H9 (cell line): ENCODE results near the gene DEDD2. TPM values are rescaled to one million over a fixed set of nuclear protein-coding genes. Genes with fewer than 3 reads are reported as not detected.

Source experiments
- DNase-seq: peaks from one replicate; pipeline ENCODE4 v3.0.0-alpha.2; 2017
- H2AFZ ChIP-seq: one replicate; pipeline ENCODE4 v1.6.1; 2013; ENCODE audit warnings: mild to moderate bottlenecking, low read length, control low read depth, moderate library complexity
- H2AK5ac ChIP-seq: 2 replicates; pipeline ENCODE4 v1.6.1; 2013; ENCODE audit warnings: low read length, control low read depth, mixed read lengths; ENCODE audit not compliant: insufficient read length
- H2BK120ac ChIP-seq: one replicate; pipeline ENCODE4 v1.6.1; 2013; ENCODE audit warnings: low read depth, mild to moderate bottlenecking, low read length, control low read depth, inconsistent platforms; ENCODE audit not compliant: poor library complexity, severe bottlenecking
- H2BK12ac ChIP-seq: 2 replicates; pipeline ENCODE4 v1.6.1; 2013; ENCODE audit warnings: low read length, control low read depth, mixed read lengths, low read depth; ENCODE audit not compliant: insufficient read length
- H2BK15ac ChIP-seq: 2 replicates; pipeline ENCODE4 v1.6.1; 2013; ENCODE audit warnings: low read depth, low read length, control low read depth
- H2BK20ac ChIP-seq: one replicate; pipeline ENCODE4 v1.6.1; 2013; ENCODE audit warnings: low read depth, mild to moderate bottlenecking, low read length, control low read depth, inconsistent platforms; ENCODE audit not compliant: poor library complexity, severe bottlenecking
- H2BK5ac ChIP-seq: 2 replicates; pipeline ENCODE4 v1.6.1; 2013; ENCODE audit warnings: low read length, control low read depth, mixed read lengths; ENCODE audit not compliant: insufficient read length
- H3K14ac ChIP-seq: 2 replicates; pipeline ENCODE4 v1.6.1; 2013; ENCODE audit warnings: low read length, control low read depth; ENCODE audit not compliant: insufficient read depth
- H3K18ac ChIP-seq: 2 replicates; pipeline ENCODE4 v1.6.1; 2013; ENCODE audit warnings: low read depth, mild to moderate bottlenecking, mixed read lengths, low read length, control low read depth; ENCODE audit not compliant: insufficient read length
- H3K23ac ChIP-seq: 2 replicates; pipeline ENCODE4 v1.6.1; 2013; ENCODE audit warnings: low read length, control low read depth, mixed read lengths, low read depth; ENCODE audit not compliant: insufficient read length
- H3K23me2 ChIP-seq: 2 replicates; pipeline ENCODE4 v1.6.1; 2013; ENCODE audit warnings: low read depth, mild to moderate bottlenecking, mixed read lengths, low read length, control low read depth; ENCODE audit not compliant: insufficient read length, poor library complexity, severe bottlenecking
- H3K27ac ChIP-seq: 2 replicates; pipeline ENCODE4 v1.5.1; 2013; ENCODE audit warnings: low read length, control low read depth, mixed read lengths, low read depth; ENCODE audit not compliant: insufficient read length
- H3K27me3 ChIP-seq: 2 replicates; pipeline ENCODE4 v1.6.1; 2013; ENCODE audit warnings: low read length, control low read depth, inconsistent platforms; ENCODE audit not compliant: insufficient read depth
- H3K4ac ChIP-seq: 2 replicates; pipeline ENCODE4 v1.6.1; 2013; ENCODE audit warnings: low read depth, mild to moderate bottlenecking, control low read depth, inconsistent platforms, low read length, moderate library complexity
- H3K4me1 ChIP-seq: 2 replicates; pipeline ENCODE4 v1.6.1; 2013; ENCODE audit warnings: low read length, control low read depth, inconsistent platforms; ENCODE audit not compliant: insufficient read depth
- H3K4me2 ChIP-seq: 2 replicates; pipeline ENCODE4 v1.6.1; 2013; ENCODE audit warnings: low read length, control low read depth, mixed read lengths; ENCODE audit not compliant: insufficient read length, insufficient read depth
- H3K56ac ChIP-seq: 2 replicates; pipeline ENCODE4 v1.6.1; 2013; ENCODE audit warnings: low read depth, mild to moderate bottlenecking, mixed read lengths, low read length, control low read depth; ENCODE audit not compliant: insufficient read length
- H3K79me1 ChIP-seq: 2 replicates; pipeline ENCODE4 v1.6.1; 2013; ENCODE audit warnings: low read depth, mild to moderate bottlenecking, moderate library complexity, low read length, control low read depth, inconsistent platforms; ENCODE audit not compliant: insufficient read depth, poor library complexity, severe bottlenecking
- H3K79me2 ChIP-seq: 2 replicates; pipeline ENCODE4 v1.6.1; 2013; ENCODE audit warnings: low read length, control low read depth, inconsistent platforms; ENCODE audit not compliant: insufficient read depth
- H3K9ac ChIP-seq: 2 replicates; pipeline ENCODE4 v1.6.1; 2013; ENCODE audit warnings: low read length, control low read depth, mixed read lengths; ENCODE audit not compliant: insufficient read length; ENCODE audit errors: extremely low read depth
- H3K9me3 ChIP-seq: one replicate; pipeline ENCODE4 v1.6.1; 2013; ENCODE audit warnings: low read depth, low read length, inconsistent platforms; ENCODE audit not compliant: control insufficient read depth
- H3T11ph ChIP-seq: one replicate; pipeline ENCODE4 v1.6.1; 2013; ENCODE audit warnings: mild to moderate bottlenecking, low read length, control low read depth, inconsistent platforms
- H4K20me1 ChIP-seq: one replicate; pipeline ENCODE4 v1.6.1; 2013; ENCODE audit not compliant: control insufficient read depth, insufficient read length, insufficient read depth
- H4K5ac ChIP-seq: 2 replicates; pipeline ENCODE4 v1.6.1; 2013; ENCODE audit warnings: low read depth, mild to moderate bottlenecking, mixed read lengths, low read length, control low read depth; ENCODE audit not compliant: insufficient read length
- H4K8ac ChIP-seq: replicated peaks from 2 replicates; pipeline ENCODE4 v1.6.1; 2013; ENCODE audit warnings: low read length, control low read depth, mixed read lengths, low read depth; ENCODE audit not compliant: insufficient read length
- H4K91ac ChIP-seq: 2 replicates; pipeline ENCODE4 v1.6.1; 2013; ENCODE audit warnings: low read depth, mild to moderate bottlenecking, moderate library complexity, mixed read lengths, low read length, control low read depth; ENCODE audit not compliant: insufficient read length
- H3K27ac Mint-ChIP-seq, 3 experiments: 2 replicates in 2 of 3; 3 replicates in 1 of 3; pipeline ENCODE4 v1.8.0; 2020 to 2021; ENCODE audit warnings: mixed read lengths in 3 of 3, mild to moderate bottlenecking in 1 of 3, moderate library complexity in 1 of 3
- H3K27me3 Mint-ChIP-seq: 2 replicates; pipeline ENCODE4 v1.8.0; 2021; ENCODE audit warnings: low read depth, mild to moderate bottlenecking, moderate library complexity, mixed read lengths
- H3K36me3 Mint-ChIP-seq, 3 experiments: 2 replicates in 2 of 3; 3 replicates in 1 of 3; pipeline ENCODE4 v1.8.0; 2020 to 2021; ENCODE audit warnings: low read depth in 3 of 3, mixed read lengths in 3 of 3; ENCODE audit not compliant: insufficient read depth in 1 of 3
- H3K4me1 Mint-ChIP-seq, 2 experiments: 2 replicates each; pipeline ENCODE4 v1.8.0; 2020; ENCODE audit warnings: mixed read lengths in 2 of 2
- H3K4me3 Mint-ChIP-seq, 2 experiments: 2 replicates in 1 of 2; 3 replicates in 1 of 2; pipeline ENCODE4 v1.8.0; 2020 to 2021; ENCODE audit warnings: mild to moderate bottlenecking in 2 of 2, mixed read lengths in 2 of 2, moderate library complexity in 1 of 2
- H3K9me3 Mint-ChIP-seq, 2 experiments: 2 replicates in 1 of 2; 3 replicates in 1 of 2; pipeline ENCODE4 v1.8.0; 2020; ENCODE audit warnings: mild to moderate bottlenecking in 2 of 2, mixed read lengths in 2 of 2, moderate library complexity in 1 of 2
- CTCF ChIP-seq: fragments of 200-600 bp; sonication (generic); conservative IDR thresholded peaks from 3 replicates; pipeline ENCODE4 v1.8.0; 2021; ENCODE audit warnings: antibody characterized with exemption, mild to moderate bottlenecking
- WGBS: extraction: QIAGEN DNeasy Blood & Tissue Kit; methylation state at CpG from one replicate; pipeline ENCODE4 v1.1.7; 2013; ENCODE audit warnings: missing lambda C conversion rate, low lambda C conversion rate, mixed read lengths; ENCODE audit not compliant: insufficient read length; ENCODE audit errors: extremely low coverage; 5-methylcytosine and 5-hydroxymethylcytosine counted together
- total RNA-seq: library from RNA; stranded (reverse); gene quantifications from 2 replicates; pipeline ENCODE4 v1.2.1, GENCODE V29; 2021

Gene DEDD2
- total RNA-seq, 1 experiment from 2014 or later = 32.3 TPM

GRCh38 chr19:42172261-42172660 is 45.2 kb downstream of the DEDD2 start:
- H3K4me1 Mint-ChIP-seq = peaks cover 8 to 20% of the 10 kb centered on the region in 2 experiments
- Histone ChIP-seq H4K20me1 (no peaks in the 10 kb centered on the region), H4K91ac (no peak overlapping the region), H3K56ac (no peak overlapping the region), H4K8ac (no peak overlapping the region), H2BK12ac (no peak overlapping the region), H3K4me1 (no peaks in the 10 kb centered on the region), H2BK5ac (no peak overlapping the region), H3K9ac (no peak overlapping the region), H2AFZ (no peak overlapping the region), H3K23me2 (peaks cover 11% of the 10 kb centered on the region), H3T11ph (no peak overlapping the region), H3K79me1 (no peaks in the 10 kb centered on the region), H3K9me3 (no peaks in the 10 kb centered on the region), H3K27me3 (peaks cover 19% of the 10 kb centered on the region), H2AK5ac (no peak overlapping the region), H2BK120ac (no peak overlapping the region), H3K14ac (no peak overlapping the region), H3K27ac (no peak overlapping the region), H3K18ac (no peak overlapping the region), H2BK15ac (no peak overlapping the region), H3K4me2 (no peak overlapping the region), H3K23ac (no peak overlapping the region), H4K5ac (no peak overlapping the region), H2BK20ac (no peak overlapping the region), H3K79me2 (no peaks in the 10 kb centered on the region), H3K4ac (no peak overlapping the region)
- no peaks in the 10 kb centered on the region for H3K36me3 Mint-ChIP-seq
- H3K9me3 Mint-ChIP-seq = no peaks in the 10 kb centered on the region; a peak in 1 of 5 replicates
- H3K27me3 Mint-ChIP-seq = peaks cover 81% of the 10 kb centered on the region
- no peak overlapping the region for H3K27ac Mint-ChIP-seq
- no CpG with 5 or more reads among the region's 7 CpGs for WGBS
- DNase-seq = no peak
- no peak overlapping the region for H3K4me3 Mint-ChIP-seq
- no peak for TF ChIP-seq CTCF
